ENCODE data around the gene FAM163A. TPM values are rescaled to one million over a fixed set of nuclear protein-coding genes. Genes with fewer than 3 reads are reported as not detected.

FAM163A gene
- total and polyA plus RNA-seq, 9 of the 15 experiments (the other 6 are each of a cell fraction or from before 2014, with no cell fraction given), result not detected

DNA sequence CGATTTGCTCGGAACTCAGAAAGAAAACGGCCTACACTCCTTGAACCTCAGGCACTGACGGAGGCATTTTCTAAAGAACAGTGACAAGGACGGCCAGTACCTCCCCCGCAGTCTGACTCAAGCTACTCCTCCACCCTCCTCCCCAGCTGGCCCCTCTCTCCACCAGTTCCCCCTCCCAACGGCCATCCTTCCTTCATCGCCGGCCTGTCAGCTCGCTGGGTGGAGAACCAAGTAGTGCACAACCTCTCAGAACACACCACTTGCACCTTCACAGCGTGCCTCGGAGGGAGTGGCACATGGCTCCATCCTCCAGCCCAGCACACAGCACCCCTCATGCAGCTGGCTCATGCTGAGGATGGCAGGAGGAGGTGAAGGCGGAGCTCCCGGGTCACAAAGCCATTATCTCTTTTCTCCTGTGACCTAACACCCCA lies 75.7 kb downstream of the FAM163A start (continued):
- TF ChIP-seq RAD21 (CRISPR knock-in tag; conservative IDR thresholded peaks at IDR 0.05 in 1 of 2, IDR thresholded peaks at IDR 0.05 in 1 of 2) (no peak), ZBTB1 (CRISPR knock-in tag; IDR thresholded peaks at IDR 0.05; ENCODE audit: borderline replicate concordance, low read depth) (peak; percentile 49; the same call in 1 of the 2 replicates), POLR2B (IDR thresholded peaks at IDR 0.05; ENCODE audit: low read depth, partially characterized antibody) (no peak), NCOR1 (IDR thresholded peaks at IDR 0.05) (no peak), IRF2 (CRISPR knock-in tag; IDR thresholded peaks at IDR 0.05) (no peak), ZNF197 (CRISPR knock-in tag; IDR thresholded peaks at IDR 0.05; ENCODE audit: low read depth) (no peak), RB1 (IDR thresholded peaks at IDR 0.05; ENCODE audit: low read depth) (no peak), HIVEP1 (CRISPR knock-in tag; IDR thresholded peaks at IDR 0.05) (no peak), PHF20 (IDR thresholded peaks at IDR 0.05; ENCODE audit: partially characterized antibody) (no peak), UBTF (IDR thresholded peaks at IDR 0.05; ENCODE audit: borderline replicate concordance in 1 of 2, low read depth in 2 of 2, low read length in 2 of 2) (peak; percentile 43 to 57; a peak in 1 of 4 replicates), HNRNPK (IDR thresholded peaks at IDR 0.05; ENCODE audit: low read depth, low read length, poor library complexity, severe bottlenecking) (no peak), FOXA1 (IDR thresholded peaks at IDR 0.05; ENCODE audit: borderline replicate concordance) (no peak), E4F1 (CRISPR knock-in tag; IDR thresholded peaks at IDR 0.05; ENCODE audit: borderline replicate concordance) (no peak), ETV5 (CRISPR knock-in tag; IDR thresholded peaks at IDR 0.05; ENCODE audit: low read depth) (0 out of 2 replicates have a peak, but pooled peaks have one; percentile 7), CBX1 (IDR thresholded peaks at IDR 0.05; ENCODE audit: low read depth) (peak; percentile 30; the same call in 1 of the 2 replicates), THRAP3 (IDR thresholded peaks at IDR 0.05; ENCODE audit: borderline replicate concordance) (no peak), NFRKB (IDR thresholded peaks at IDR 0.05; ENCODE audit: low read depth) (no peak), ZNF79 (CRISPR knock-in tag; IDR thresholded peaks at IDR 0.05; ENCODE audit: low read depth) (no peak)
- TF ChIP-seq, protein P1, sequence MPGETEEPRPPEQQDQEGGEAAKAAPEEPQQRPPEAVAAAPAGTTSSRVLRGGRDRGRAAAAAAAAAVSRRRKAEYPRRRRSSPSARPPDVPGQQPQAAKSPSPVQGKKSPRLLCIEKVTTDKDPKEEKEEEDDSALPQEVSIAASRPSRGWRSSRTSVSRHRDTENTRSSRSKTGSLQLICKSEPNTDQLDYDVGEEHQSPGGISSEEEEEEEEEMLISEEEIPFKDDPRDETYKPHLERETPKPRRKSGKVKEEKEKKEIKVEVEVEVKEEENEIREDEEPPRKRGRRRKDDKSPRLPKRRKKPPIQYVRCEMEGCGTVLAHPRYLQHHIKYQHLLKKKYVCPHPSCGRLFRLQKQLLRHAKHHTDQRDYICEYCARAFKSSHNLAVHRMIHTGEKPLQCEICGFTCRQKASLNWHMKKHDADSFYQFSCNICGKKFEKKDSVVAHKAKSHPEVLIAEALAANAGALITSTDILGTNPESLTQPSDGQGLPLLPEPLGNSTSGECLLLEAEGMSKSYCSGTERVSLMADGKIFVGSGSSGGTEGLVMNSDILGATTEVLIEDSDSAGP (CRISPR knock-in tag; IDR thresholded peaks at IDR 0.05), result no peak
- TF ChIP-seq, protein P2, sequence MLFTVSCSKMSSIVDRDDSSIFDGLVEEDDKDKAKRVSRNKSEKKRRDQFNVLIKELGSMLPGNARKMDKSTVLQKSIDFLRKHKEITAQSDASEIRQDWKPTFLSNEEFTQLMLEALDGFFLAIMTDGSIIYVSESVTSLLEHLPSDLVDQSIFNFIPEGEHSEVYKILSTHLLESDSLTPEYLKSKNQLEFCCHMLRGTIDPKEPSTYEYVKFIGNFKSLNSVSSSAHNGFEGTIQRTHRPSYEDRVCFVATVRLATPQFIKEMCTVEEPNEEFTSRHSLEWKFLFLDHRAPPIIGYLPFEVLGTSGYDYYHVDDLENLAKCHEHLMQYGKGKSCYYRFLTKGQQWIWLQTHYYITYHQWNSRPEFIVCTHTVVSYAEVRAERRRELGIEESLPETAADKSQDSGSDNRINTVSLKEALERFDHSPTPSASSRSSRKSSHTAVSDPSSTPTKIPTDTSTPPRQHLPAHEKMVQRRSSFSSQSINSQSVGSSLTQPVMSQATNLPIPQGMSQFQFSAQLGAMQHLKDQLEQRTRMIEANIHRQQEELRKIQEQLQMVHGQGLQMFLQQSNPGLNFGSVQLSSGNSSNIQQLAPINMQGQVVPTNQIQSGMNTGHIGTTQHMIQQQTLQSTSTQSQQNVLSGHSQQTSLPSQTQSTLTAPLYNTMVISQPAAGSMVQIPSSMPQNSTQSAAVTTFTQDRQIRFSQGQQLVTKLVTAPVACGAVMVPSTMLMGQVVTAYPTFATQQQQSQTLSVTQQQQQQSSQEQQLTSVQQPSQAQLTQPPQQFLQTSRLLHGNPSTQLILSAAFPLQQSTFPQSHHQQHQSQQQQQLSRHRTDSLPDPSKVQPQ (CRISPR knock-in tag; IDR thresholded peaks at IDR 0.05; ENCODE audit: borderline replicate concordance), result no peak
